NCI-H2227 treated with DMSO at 0.1 percent for 48 hours (cell line): ENCODE measurements around the gene NTRK1.

Experiments
- DNase-seq: peaks from one replicate; lab custom pipeline; 2025; lab: John Stamatoyannopoulos, UW

Gene NTRK1

GRCh38 chr1:156860628-156861423 is at the start of gene NTRK1:
Gene NTRK1 (plus strand): TSS chr1:156860865. CDS start chr1:156860935, 70 bp downstream.
- peak; percentile 34 for DNase-seq

- no peak for DNase-seq
Measured at GRCh38 chr1:156811168-156811567, 49.5 kb upstream of the NTRK1 start.

- DNase-seq: no peak
Measured at GRCh38 chr1:156812293-156812990, 48.2 kb upstream of the NTRK1 start.

GRCh38 chr1:156813298-156813697 is 47.4 kb upstream of the NTRK1 start:
- DNase-seq: no peak

GRCh38 chr1:156813750-156814570 is 46.7 kb upstream of the NTRK1 start:
- no peak for DNase-seq

GRCh38 chr1:156814571-156815260 is 45.9 kb upstream of the NTRK1 start:
- DNase-seq: no peak

GRCh38 chr1:156815307-156815826 is 45.3 kb upstream of the NTRK1 start:
- DNase-seq: no peak

- DNase-seq: no peak
Measured at GRCh38 chr1:156815961-156816422, 44.7 kb upstream of the NTRK1 start.

- DNase-seq: no peak
Measured at GRCh38 chr1:156816561-156817328, 43.9 kb upstream of the NTRK1 start, which contains the start of gene SH2D2A. Gene SH2D2A (minus strand): TSS chr1:156816848. CDS start chr1:156816708, 140 bp downstream.

- no peak for DNase-seq
Measured at GRCh38 chr1:156821801-156822200, 38.9 kb upstream of the NTRK1 start.

GRCh38 chr1:156822680-156823079 is 38.0 kb upstream of the NTRK1 start:
- no peak for DNase-seq

- no peak for DNase-seq
Measured at GRCh38 chr1:156823210-156823790, 37.4 kb upstream of the NTRK1 start.

GRCh38 chr1:156826630-156827029 is 34.0 kb upstream of the NTRK1 start:
- no peak for DNase-seq

- DNase-seq: no peak
Measured at GRCh38 chr1:156828400-156829124, 32.1 kb upstream of the NTRK1 start.

GRCh38 chr1:156832434-156832833 is 28.2 kb upstream of the NTRK1 start:
- no peak for DNase-seq

GRCh38 chr1:156833603-156834002 is 27.1 kb upstream of the NTRK1 start:
- no peak for DNase-seq

GRCh38 chr1:156834322-156834721 is 26.3 kb upstream of the NTRK1 start:
- no peak for DNase-seq

GRCh38 chr1:156836041-156836654 is 24.5 kb upstream of the NTRK1 start:
- no peak for DNase-seq

GRCh38 chr1:156836892-156837291 is 23.8 kb upstream of the NTRK1 start:
- no peak for DNase-seq
